Skeletal muscle tissue (tissue), 4 donors: Measurements from ENCODE around the gene ZNF516. TPM values are rescaled to one million over a fixed set of nuclear protein-coding genes. Genes with fewer than 3 reads are reported as not detected.

Experiments used
- H3K27ac ChIP-seq: one replicate; pipeline ENCODE4 v1.7.0; 2013; ENCODE audit warnings: mild to moderate bottlenecking, low read depth, low read length, inconsistent platforms
- H3K27me3 ChIP-seq, 3 donors: one replicate each; pipeline ENCODE4 v1.7.0; 2013; ENCODE audit warnings: low read length in 3 of 3; ENCODE audit not compliant: control insufficient read depth in 3 of 3, insufficient read depth in 3 of 3
- H3K36me3 ChIP-seq, 3 donors: one replicate each; pipeline ENCODE4 v1.7.0; 2013; ENCODE audit warnings: low read length in 3 of 3; ENCODE audit not compliant: control insufficient read depth in 3 of 3, insufficient read depth in 3 of 3
- H3K4me1 ChIP-seq, 3 donors: one replicate each; pipeline ENCODE4 v1.7.0; 2013; ENCODE audit warnings: low read length in 3 of 3, mild to moderate bottlenecking in 3 of 3; ENCODE audit not compliant: control insufficient read depth in 3 of 3, insufficient read depth in 3 of 3
- H3K4me3 ChIP-seq, 3 donors: one replicate each; pipeline ENCODE4 v1.7.0; 2013; ENCODE audit warnings: low read length in 3 of 3
- H3K9ac ChIP-seq, 3 donors: one replicate each; pipeline ENCODE4 v1.7.0; 2013; ENCODE audit warnings: low read length in 3 of 3, mild to moderate bottlenecking in 3 of 3, moderate library complexity in 2 of 3, low read depth in 1 of 3
- H3K9me3 ChIP-seq, 3 donors: one replicate each; pipeline ENCODE4 v1.7.0; 2013; ENCODE audit warnings: low read length in 3 of 3; ENCODE audit not compliant: control insufficient read depth in 3 of 3
- total RNA-seq: library from RNA; depleted of rRNA; stranded (reverse); fragments of >200 nt; gene quantifications from one replicate; pipeline ENCODE4 v1.2.3, GENCODE V29; 2014
- donor health status: Osteomylitis.

The ZNF516 gene
- total RNA-seq, 1 donor from 2014 or later: 33.9 TPM

GRCh38 chr18:76464281-76465259 is 30.5 kb downstream of the ZNF516 start:
- no peaks in the 10 kb centered on the region for H3K9me3 ChIP-seq
- H3K27ac ChIP-seq: no peak overlapping the region
- peaks cover 21 to 29% (median 22%) of the 10 kb centered on the region in 3 donors for H3K4me1 ChIP-seq
- H3K4me3 ChIP-seq: no peak overlapping the region
- H3K36me3 ChIP-seq: peaks cover 0 to 4% (median 0%) of the 10 kb centered on the region in 3 donors
- H3K9ac ChIP-seq: no peak overlapping the region
- H3K27me3 ChIP-seq: no peaks in the 10 kb centered on the region

- no peak overlapping the region for H3K27ac ChIP-seq
Observed at GRCh38 chr18:76463872-76464271, 31.2 kb downstream of the ZNF516 start.

GRCh38 chr18:76463358-76463757 is 31.7 kb downstream of the ZNF516 start:
- Histone ChIP-seq H3K27me3 (no peaks in the 10 kb centered on the region), H3K27ac (no peak overlapping the region), H3K36me3 (peaks cover 0 to 12% (median 6%) of the 10 kb centered on the region in 3 donors), H3K4me1 (peaks cover 28 to 38% (median 33%) of the 10 kb centered on the region in 3 donors), H3K4me3 (no peak overlapping the region), H3K9me3 (no peaks in the 10 kb centered on the region), H3K9ac (no peak overlapping the region)

More at GRCh38 chr18:76463872-76464271, 31.2 kb downstream of the ZNF516 start:
- Histone ChIP-seq H3K9me3 (no peaks in the 10 kb centered on the region), H3K36me3 (peaks cover 0 to 6% (median under 1%) of the 10 kb centered on the region in 3 donors), H3K27me3 (no peaks in the 10 kb centered on the region), H3K4me3 (no peak overlapping the region), H3K9ac (no peak overlapping the region), H3K4me1 (peaks cover 28 to 34% (median 28%) of the 10 kb centered on the region in 3 donors)

GRCh38 chr18:76462326-76462694 is 32.7 kb downstream of the ZNF516 start:
- H3K9ac ChIP-seq: no peak overlapping the region
- no peak overlapping the region for H3K4me3 ChIP-seq
- no peaks in the 10 kb centered on the region for H3K9me3 ChIP-seq
- peaks cover 20 to 33% (median 28%) of the 10 kb centered on the region in 3 donors for H3K4me1 ChIP-seq
- H3K36me3 ChIP-seq: peaks cover 0 to 13% (median 6%) of the 10 kb centered on the region in 3 donors
- no peak overlapping the region for H3K27ac ChIP-seq
- no peaks in the 10 kb centered on the region for H3K27me3 ChIP-seq

- Histone ChIP-seq H3K9me3 (no peaks in the 10 kb centered on the region), H3K4me3 (no peak overlapping the region), H3K4me1 (peaks cover 19 to 31% (median 30%) of the 10 kb centered on the region in 3 donors), H3K36me3 (peaks cover 0 to 13% (median 6%) of the 10 kb centered on the region in 3 donors), H3K27me3 (no peaks in the 10 kb centered on the region), H3K27ac (no peak overlapping the region), H3K9ac (no peak overlapping the region)
Observed at GRCh38 chr18:76461692-76462325, 33.2 kb downstream of the ZNF516 start.

GRCh38 chr18:76461148-76461547 is 33.9 kb downstream of the ZNF516 start:
- no peak overlapping the region for H3K27ac ChIP-seq
- H3K4me3 ChIP-seq: no peak overlapping the region
- peaks cover 0 to 13% (median 6%) of the 10 kb centered on the region in 3 donors for H3K36me3 ChIP-seq
- no peaks in the 10 kb centered on the region for H3K9me3 ChIP-seq
- no peaks in the 10 kb centered on the region for H3K27me3 ChIP-seq
- H3K9ac ChIP-seq: no peak overlapping the region
- H3K4me1 ChIP-seq: peaks cover 21 to 36% (median 29%) of the 10 kb centered on the region in 3 donors

- H3K9me3 ChIP-seq: no peaks in the 10 kb centered on the region
- H3K27ac ChIP-seq: peak overlapping the region; percentile 77
- peaks cover 25 to 41% (median 36%) of the 10 kb centered on the region in 3 donors for H3K4me1 ChIP-seq
- H3K9ac ChIP-seq: peak overlapping the region in 2 of 3 donors; percentile 8 to 57
- H3K36me3 ChIP-seq: peaks cover 0 to 13% (median 6%) of the 10 kb centered on the region in 3 donors
- H3K4me3 ChIP-seq: no peak overlapping the region
- no peaks in the 10 kb centered on the region for H3K27me3 ChIP-seq
Observed at GRCh38 chr18:76460482-76460881, 34.6 kb downstream of the ZNF516 start.

GRCh38 chr18:76459687-76460350 is 35.2 kb downstream of the ZNF516 start:
- Histone ChIP-seq H3K27me3 (no peaks in the 10 kb centered on the region), H3K36me3 (peaks cover 0 to 13% (median 6%) of the 10 kb centered on the region in 3 donors), H3K9me3 (no peaks in the 10 kb centered on the region), H3K4me1 (peaks cover 29 to 46% (median 41%) of the 10 kb centered on the region in 3 donors), H3K27ac (peak overlapping the region; percentile 77), H3K4me3 (peak overlapping the region; percentile 37 to 63 (median 48)), H3K9ac (peak overlapping the region in 2 of 3 donors; percentile 28 to 69)

GRCh38 chr18:76459312-76459686 is 35.7 kb downstream of the ZNF516 start:
- H3K27ac ChIP-seq: peak overlapping the region; percentile 77
- peak overlapping the region; percentile 37 to 63 (median 48) for H3K4me3 ChIP-seq
- peaks cover 0 to 13% (median 6%) of the 10 kb centered on the region in 3 donors for H3K36me3 ChIP-seq
- no peaks in the 10 kb centered on the region for H3K27me3 ChIP-seq
- H3K9me3 ChIP-seq: no peaks in the 10 kb centered on the region
- H3K4me1 ChIP-seq: peaks cover 33 to 50% (median 46%) of the 10 kb centered on the region in 3 donors
- H3K9ac ChIP-seq: peak overlapping the region; percentile 28 to 69 (median 38)
